Liver (tissue), 3 donors: ENCODE data around the gene ABHD15.

Experiments
- ATF3 ChIP-seq: IDR thresholded peaks from 2 replicates; pipeline ENCODE4 v1.6.1; 2016; ENCODE audit warnings: antibody characterized with exemption
- CTCF ChIP-seq: fragments of 150-350 bp; IDR thresholded peaks from 2 replicates; pipeline ENCODE4 v1.5.1; 2017; ENCODE audit warnings: improper control_type of control experiment, low read depth, low read length; ENCODE audit not compliant: missing input control
- EGR1 ChIP-seq, 2 donors: IDR thresholded peaks; 2 replicates each; pipeline ENCODE4 v1.6.1; 2016 to 2018; ENCODE audit warnings: antibody characterized with exemption in 2 of 2, low read depth in 2 of 2
- FOXA1 ChIP-seq: IDR thresholded peaks from 2 replicates; pipeline ENCODE4 v1.6.1; 2016; ENCODE audit warnings: antibody characterized with exemption
- JUND ChIP-seq, 2 donors: IDR thresholded peaks; 2 replicates each; pipeline ENCODE4 v1.6.1; 2016; ENCODE audit warnings: antibody characterized with exemption in 2 of 2
- MAX ChIP-seq: IDR thresholded peaks from 2 replicates; pipeline ENCODE4 v1.6.1; 2016; ENCODE audit warnings: antibody characterized with exemption
- NR2F2 ChIP-seq: IDR thresholded peaks from 2 replicates; pipeline ENCODE4 v1.6.1; 2016; ENCODE audit warnings: antibody characterized with exemption
- RAD21 ChIP-seq, 2 donors: IDR thresholded peaks; 2 replicates each; pipeline ENCODE4 v1.6.1; 2016; ENCODE audit warnings: antibody characterized with exemption in 2 of 2, mild to moderate bottlenecking in 2 of 2
- REST ChIP-seq: IDR thresholded peaks from 2 replicates; pipeline ENCODE4 v1.6.1; 2016; ENCODE audit warnings: antibody characterized with exemption, mild to moderate bottlenecking
- SP1 ChIP-seq: IDR thresholded peaks from 2 replicates; pipeline ENCODE4 v1.6.1; 2018; ENCODE audit warnings: antibody characterized with exemption, mild to moderate bottlenecking
- TAF1 ChIP-seq: conservative IDR thresholded peaks from 2 replicates; pipeline ENCODE4 v1.6.1; 2016; ENCODE audit warnings: antibody characterized with exemption, mild to moderate bottlenecking
- YY1 ChIP-seq: IDR thresholded peaks from 2 replicates; pipeline ENCODE4 v1.6.1; 2016; ENCODE audit warnings: antibody characterized with exemption, mild to moderate bottlenecking
- ZBTB33 ChIP-seq: IDR thresholded peaks from 2 replicates; pipeline ENCODE4 v1.6.1; 2016; ENCODE audit warnings: antibody characterized with exemption
- donor health status: healthy.
- donor health status: healthy.

GRCh38 chr17:29582772-29583171 is 15.9 kb upstream of the ABHD15 start:
- no peak for TF ChIP-seq CTCF
- TF ChIP-seq TAF1: no peak
- no peak for TF ChIP-seq ZBTB33
- TF ChIP-seq RAD21 (IDR thresholded peaks at IDR 0.05): no peak
- no peak for TF ChIP-seq REST
- TF ChIP-seq SP1: no peak
- no peak for TF ChIP-seq EGR1 (IDR thresholded peaks at IDR 0.05; ENCODE audit: low read depth in 2 of 2)
- TF ChIP-seq YY1: no peak
- TF ChIP-seq MAX: no peak
- TF ChIP-seq JUND (IDR thresholded peaks at IDR 0.05): no peak
- TF ChIP-seq NR2F2: no peak
- TF ChIP-seq ATF3: no peak
- TF ChIP-seq FOXA1: no peak
